ENCODE results near the gene PLEK2. TPM values are rescaled to one million over a fixed set of nuclear protein-coding genes. Genes with fewer than 3 reads are reported as not detected.

The PLEK2 gene
- total and polyA plus RNA-seq, 2 of the 13 experiments (the other 11 are each of a cell fraction or from before 2014, with no cell fraction given) = 0.26 to 1.5 TPM

DNA sequence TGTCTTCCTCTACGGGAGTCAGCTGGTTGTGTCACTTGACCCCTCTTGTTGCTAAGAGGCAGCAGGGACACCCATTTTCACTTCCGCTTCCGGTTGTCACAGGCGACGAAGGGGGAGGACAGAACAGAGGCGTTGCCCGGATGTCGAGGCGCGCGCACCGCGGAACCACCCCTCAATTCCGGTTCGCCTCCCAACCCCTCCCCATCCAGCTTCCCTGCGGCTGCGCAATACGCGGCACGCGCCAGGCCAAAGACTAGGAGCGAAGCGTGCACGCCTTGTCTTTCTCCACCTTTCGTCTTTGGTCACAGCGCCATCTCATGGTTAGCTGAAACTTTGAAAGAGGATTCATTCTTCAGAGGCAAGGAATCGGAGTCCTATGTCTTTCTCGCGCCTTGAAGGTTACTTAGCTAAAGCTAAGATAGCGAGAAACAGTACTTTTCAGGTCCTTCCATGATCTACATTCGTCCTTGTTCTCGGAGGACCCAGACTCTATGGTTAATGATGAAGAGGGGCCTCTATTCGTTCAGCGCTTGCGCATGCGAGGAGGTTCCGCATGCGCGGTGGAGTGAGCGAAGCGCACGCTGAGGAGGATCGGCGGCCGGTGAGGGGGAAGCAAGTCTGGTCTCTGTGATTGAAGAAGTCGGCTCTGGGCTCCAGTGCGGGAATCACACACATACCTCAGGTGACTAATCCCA lies 52.0 kb downstream of the PLEK2 start, which contains the start of the genes ATP6V1D and EIF2S1 (continued):
- TF ChIP-seq, protein P1, sequence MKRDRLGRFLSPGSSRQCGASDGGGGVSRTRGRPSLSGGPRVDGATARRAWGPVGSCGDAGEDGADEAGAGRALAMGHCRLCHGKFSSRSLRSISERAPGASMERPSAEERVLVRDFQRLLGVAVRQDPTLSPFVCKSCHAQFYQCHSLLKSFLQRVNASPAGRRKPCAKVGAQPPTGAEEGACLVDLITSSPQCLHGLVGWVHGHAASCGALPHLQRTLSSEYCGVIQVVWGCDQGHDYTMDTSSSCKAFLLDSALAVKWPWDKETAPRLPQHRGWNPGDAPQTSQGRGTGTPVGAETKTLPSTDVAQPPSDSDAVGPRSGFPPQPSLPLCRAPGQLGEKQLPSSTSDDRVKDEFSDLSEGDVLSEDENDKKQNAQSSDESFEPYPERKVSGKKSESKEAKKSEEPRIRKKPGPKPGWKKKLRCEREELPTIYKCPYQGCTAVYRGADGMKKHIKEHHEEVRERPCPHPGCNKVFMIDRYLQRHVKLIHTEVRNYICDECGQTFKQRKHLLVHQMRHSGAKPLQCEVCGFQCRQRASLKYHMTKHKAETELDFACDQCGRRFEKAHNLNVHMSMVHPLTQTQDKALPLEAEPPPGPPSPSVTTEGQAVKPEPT (CRISPR knock-in tag; IDR thresholded peaks at IDR 0.05; ENCODE audit: low read depth) = no peak
- no peak for TF ChIP-seq ZNF678 (CRISPR knock-in tag; IDR thresholded peaks at IDR 0.05)
- no peak for TF ChIP-seq KDM1A (CRISPR knock-in tag; IDR thresholded peaks at IDR 0.05)
- no peak for TF ChIP-seq SRSF1 (optimal IDR thresholded peaks at IDR 0.05; ENCODE audit: low read depth, low read length)
- TF ChIP-seq RELA (CRISPR knock-in tag; IDR thresholded peaks at IDR 0.05) = no peak
- TF ChIP-seq ZNF367 (CRISPR knock-in tag; IDR thresholded peaks at IDR 0.05; ENCODE audit: borderline replicate concordance) = no peak
- TF ChIP-seq HMGA1 (CRISPR knock-in tag; conservative IDR thresholded peaks at IDR 0.05) = no peak
- no peak for TF ChIP-seq HES4 (CRISPR knock-in tag; IDR thresholded peaks at IDR 0.05; ENCODE audit: borderline replicate concordance)
- peak; percentile 17 for TF ChIP-seq ZNF441 (CRISPR knock-in tag; IDR thresholded peaks at IDR 0.05; ENCODE audit: borderline replicate concordance)
- no peak for TF ChIP-seq ZMAT5 (CRISPR knock-in tag; IDR thresholded peaks at IDR 0.05; ENCODE audit: borderline replicate concordance, low read depth)
- no peak for TF ChIP-seq GLI4 (CRISPR knock-in tag; IDR thresholded peaks at IDR 0.05; ENCODE audit: borderline replicate concordance)
- peak; percentile 45 for TF ChIP-seq RAD51 (IDR thresholded peaks at IDR 0.05; ENCODE audit: borderline replicate concordance)
- TF ChIP-seq ZNF597 (CRISPR knock-in tag; IDR thresholded peaks at IDR 0.05) = no peak
- peak; percentile 86; the same call in 1 of the 2 replicates for TF ChIP-seq YEATS4 (CRISPR knock-in tag; IDR thresholded peaks at IDR 0.05; ENCODE audit: borderline replicate concordance)
- TF ChIP-seq PLRG1 (conservative IDR thresholded peaks at IDR 0.05) = no peak
- no peak; the same call in 1 of the 2 replicates for TF ChIP-seq SIN3B (IDR thresholded peaks at IDR 0.05; ENCODE audit: low read length)
- TF ChIP-seq ZBTB3 (CRISPR knock-in tag; IDR thresholded peaks at IDR 0.05; ENCODE audit: borderline replicate concordance, low read depth) = 0 out of 2 replicates have a peak, but pooled peaks have one; percentile 21
- TF ChIP-seq MEIS2 (CRISPR knock-in tag; IDR thresholded peaks at IDR 0.05) = peak; percentile 90
- TF ChIP-seq ZFP36 (IDR thresholded peaks at IDR 0.05; ENCODE audit: borderline replicate concordance, low read depth, low read length, partially characterized antibody) = no peak
- TF ChIP-seq SRY (CRISPR knock-in tag; IDR thresholded peaks at IDR 0.05) = no peak
- peak; percentile 88 for TF ChIP-seq CREM (IDR thresholded peaks at IDR 0.05)
- TF ChIP-seq CREM (CRISPR knock-in tag; IDR thresholded peaks at IDR 0.05) = no peak
- TF ChIP-seq, protein P2, sequence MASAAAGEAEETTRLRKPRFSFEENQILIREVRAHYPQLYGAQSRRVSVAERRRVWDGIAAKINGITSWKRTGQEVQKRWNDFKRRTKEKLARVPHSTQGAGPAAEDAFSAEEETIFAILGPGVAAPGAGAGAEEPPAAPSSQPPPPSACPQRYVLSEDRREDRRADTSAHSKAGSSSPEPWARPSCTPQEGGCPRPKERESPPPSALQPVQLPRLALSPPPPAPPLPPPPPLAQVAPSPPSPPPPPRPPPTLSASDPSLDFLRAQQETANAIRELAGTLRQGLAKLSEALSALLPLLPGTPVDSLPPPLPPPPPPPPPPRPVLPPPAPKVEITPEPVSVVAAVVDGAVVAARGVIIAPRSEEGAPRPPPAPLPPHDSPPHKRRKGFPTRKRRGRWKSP (CRISPR knock-in tag; IDR thresholded peaks at IDR 0.05) = peak; percentile 61
- TF ChIP-seq ZNF644 (CRISPR knock-in tag; IDR thresholded peaks at IDR 0.05; ENCODE audit: low read depth) = no peak
- TF ChIP-seq WIZ (CRISPR knock-in tag; IDR thresholded peaks at IDR 0.05) = no peak; the same call in 1 of the 2 replicates
- TF ChIP-seq ZNF335 (CRISPR knock-in tag; IDR thresholded peaks at IDR 0.05) = no peak
- TF ChIP-seq DRAP1 (CRISPR knock-in tag; IDR thresholded peaks at IDR 0.05) = peak; percentile 43; the same call in 1 of the 2 replicates
- TF ChIP-seq SIX4 (CRISPR knock-in tag; IDR thresholded peaks at IDR 0.05) = peak; percentile 84
